ENCODE results near the gene COL26A1.

- TF ChIP-seq POLR2AphosphoS5 (IDR thresholded peaks at IDR 0.05) (no peak), CTCF (IDR thresholded peaks at IDR 0.05; ENCODE audit: poor library complexity, severe bottlenecking) (no peak), EP300 (conservative IDR thresholded peaks at IDR 0.05; ENCODE audit: poor library complexity, severe bottlenecking) (no peak), TAF1 (IDR thresholded peaks at IDR 0.05; ENCODE audit: low read depth) (no peak), REST (IDR thresholded peaks at IDR 0.05; ENCODE audit: borderline replicate concordance) (no peak), SMC3 (conservative IDR thresholded peaks at IDR 0.05; ENCODE audit: poor library complexity) (no peak), RAD21 (conservative IDR thresholded peaks at IDR 0.05) (no peak), EZH2 (IDR thresholded peaks at IDR 0.05; ENCODE audit: borderline replicate concordance, insufficient read depth, low read length, poor library complexity, severe bottlenecking) (no peak)
Measured at GRCh38 chr7:101598986-101599771, 236.5 kb downstream of the COL26A1 start.

Data from neural cell (in vitro differentiated cells).